H9 (cell line): Measurements from ENCODE around the gene FUT8. TPM values are rescaled to one million over a fixed set of nuclear protein-coding genes. Genes with fewer than 3 reads are reported as not detected.

Experiments
- DNase-seq: peaks from one replicate; pipeline ENCODE4 v3.0.0-alpha.2; 2017
- H2AFZ ChIP-seq: one replicate; pipeline ENCODE4 v1.6.1; 2013; ENCODE audit warnings: mild to moderate bottlenecking, low read length, control low read depth, moderate library complexity
- H2AK5ac ChIP-seq: 2 replicates; pipeline ENCODE4 v1.6.1; 2013; ENCODE audit warnings: low read length, control low read depth, mixed read lengths; ENCODE audit not compliant: insufficient read length
- H2BK120ac ChIP-seq: one replicate; pipeline ENCODE4 v1.6.1; 2013; ENCODE audit warnings: low read depth, mild to moderate bottlenecking, low read length, control low read depth, inconsistent platforms; ENCODE audit not compliant: poor library complexity, severe bottlenecking
- H2BK12ac ChIP-seq: 2 replicates; pipeline ENCODE4 v1.6.1; 2013; ENCODE audit warnings: low read length, control low read depth, mixed read lengths, low read depth; ENCODE audit not compliant: insufficient read length
- H2BK15ac ChIP-seq: 2 replicates; pipeline ENCODE4 v1.6.1; 2013; ENCODE audit warnings: low read depth, low read length, control low read depth
- H2BK20ac ChIP-seq: one replicate; pipeline ENCODE4 v1.6.1; 2013; ENCODE audit warnings: low read depth, mild to moderate bottlenecking, low read length, control low read depth, inconsistent platforms; ENCODE audit not compliant: poor library complexity, severe bottlenecking
- H2BK5ac ChIP-seq: 2 replicates; pipeline ENCODE4 v1.6.1; 2013; ENCODE audit warnings: low read length, control low read depth, mixed read lengths; ENCODE audit not compliant: insufficient read length
- H3K14ac ChIP-seq: 2 replicates; pipeline ENCODE4 v1.6.1; 2013; ENCODE audit warnings: low read length, control low read depth; ENCODE audit not compliant: insufficient read depth
- H3K18ac ChIP-seq: 2 replicates; pipeline ENCODE4 v1.6.1; 2013; ENCODE audit warnings: low read depth, mild to moderate bottlenecking, mixed read lengths, low read length, control low read depth; ENCODE audit not compliant: insufficient read length
- H3K23ac ChIP-seq: 2 replicates; pipeline ENCODE4 v1.6.1; 2013; ENCODE audit warnings: low read length, control low read depth, mixed read lengths, low read depth; ENCODE audit not compliant: insufficient read length
- H3K23me2 ChIP-seq: 2 replicates; pipeline ENCODE4 v1.6.1; 2013; ENCODE audit warnings: low read depth, mild to moderate bottlenecking, mixed read lengths, low read length, control low read depth; ENCODE audit not compliant: insufficient read length, poor library complexity, severe bottlenecking
- H3K27ac ChIP-seq: 2 replicates; pipeline ENCODE4 v1.5.1; 2013; ENCODE audit warnings: low read length, control low read depth, mixed read lengths, low read depth; ENCODE audit not compliant: insufficient read length
- H3K27me3 ChIP-seq: 2 replicates; pipeline ENCODE4 v1.6.1; 2013; ENCODE audit warnings: low read length, control low read depth, inconsistent platforms; ENCODE audit not compliant: insufficient read depth
- H3K4ac ChIP-seq: 2 replicates; pipeline ENCODE4 v1.6.1; 2013; ENCODE audit warnings: low read depth, mild to moderate bottlenecking, control low read depth, inconsistent platforms, low read length, moderate library complexity
- H3K4me1 ChIP-seq: 2 replicates; pipeline ENCODE4 v1.6.1; 2013; ENCODE audit warnings: low read length, control low read depth, inconsistent platforms; ENCODE audit not compliant: insufficient read depth
- H3K4me2 ChIP-seq: 2 replicates; pipeline ENCODE4 v1.6.1; 2013; ENCODE audit warnings: low read length, control low read depth, mixed read lengths; ENCODE audit not compliant: insufficient read length, insufficient read depth
- H3K56ac ChIP-seq: 2 replicates; pipeline ENCODE4 v1.6.1; 2013; ENCODE audit warnings: low read depth, mild to moderate bottlenecking, mixed read lengths, low read length, control low read depth; ENCODE audit not compliant: insufficient read length
- H3K79me1 ChIP-seq: 2 replicates; pipeline ENCODE4 v1.6.1; 2013; ENCODE audit warnings: low read depth, mild to moderate bottlenecking, moderate library complexity, low read length, control low read depth, inconsistent platforms; ENCODE audit not compliant: insufficient read depth, poor library complexity, severe bottlenecking
- H3K79me2 ChIP-seq: 2 replicates; pipeline ENCODE4 v1.6.1; 2013; ENCODE audit warnings: low read length, control low read depth, inconsistent platforms; ENCODE audit not compliant: insufficient read depth
- H3K9ac ChIP-seq: 2 replicates; pipeline ENCODE4 v1.6.1; 2013; ENCODE audit warnings: low read length, control low read depth, mixed read lengths; ENCODE audit not compliant: insufficient read length; ENCODE audit errors: extremely low read depth
- H3K9me3 ChIP-seq: one replicate; pipeline ENCODE4 v1.6.1; 2013; ENCODE audit warnings: low read depth, low read length, inconsistent platforms; ENCODE audit not compliant: control insufficient read depth
- H3T11ph ChIP-seq: one replicate; pipeline ENCODE4 v1.6.1; 2013; ENCODE audit warnings: mild to moderate bottlenecking, low read length, control low read depth, inconsistent platforms
- H4K20me1 ChIP-seq: one replicate; pipeline ENCODE4 v1.6.1; 2013; ENCODE audit not compliant: control insufficient read depth, insufficient read length, insufficient read depth
- H4K5ac ChIP-seq: 2 replicates; pipeline ENCODE4 v1.6.1; 2013; ENCODE audit warnings: low read depth, mild to moderate bottlenecking, mixed read lengths, low read length, control low read depth; ENCODE audit not compliant: insufficient read length
- H4K8ac ChIP-seq: replicated peaks from 2 replicates; pipeline ENCODE4 v1.6.1; 2013; ENCODE audit warnings: low read length, control low read depth, mixed read lengths, low read depth; ENCODE audit not compliant: insufficient read length
- H4K91ac ChIP-seq: 2 replicates; pipeline ENCODE4 v1.6.1; 2013; ENCODE audit warnings: low read depth, mild to moderate bottlenecking, moderate library complexity, mixed read lengths, low read length, control low read depth; ENCODE audit not compliant: insufficient read length
- H3K27ac Mint-ChIP-seq, 3 experiments: 2 replicates in 2 of 3; 3 replicates in 1 of 3; pipeline ENCODE4 v1.8.0; 2020 to 2021; ENCODE audit warnings: mixed read lengths in 3 of 3, mild to moderate bottlenecking in 1 of 3, moderate library complexity in 1 of 3
- H3K27me3 Mint-ChIP-seq: 2 replicates; pipeline ENCODE4 v1.8.0; 2021; ENCODE audit warnings: low read depth, mild to moderate bottlenecking, moderate library complexity, mixed read lengths
- H3K36me3 Mint-ChIP-seq, 3 experiments: 2 replicates in 2 of 3; 3 replicates in 1 of 3; pipeline ENCODE4 v1.8.0; 2020 to 2021; ENCODE audit warnings: low read depth in 3 of 3, mixed read lengths in 3 of 3; ENCODE audit not compliant: insufficient read depth in 1 of 3
- H3K4me1 Mint-ChIP-seq, 2 experiments: 2 replicates each; pipeline ENCODE4 v1.8.0; 2020; ENCODE audit warnings: mixed read lengths in 2 of 2
- H3K4me3 Mint-ChIP-seq, 2 experiments: 2 replicates in 1 of 2; 3 replicates in 1 of 2; pipeline ENCODE4 v1.8.0; 2020 to 2021; ENCODE audit warnings: mild to moderate bottlenecking in 2 of 2, mixed read lengths in 2 of 2, moderate library complexity in 1 of 2
- H3K9me3 Mint-ChIP-seq, 2 experiments: 2 replicates in 1 of 2; 3 replicates in 1 of 2; pipeline ENCODE4 v1.8.0; 2020; ENCODE audit warnings: mild to moderate bottlenecking in 2 of 2, mixed read lengths in 2 of 2, moderate library complexity in 1 of 2
- WGBS: extraction: QIAGEN DNeasy Blood & Tissue Kit; methylation state at CpG from one replicate; pipeline ENCODE4 v1.1.7; 2013; ENCODE audit warnings: missing lambda C conversion rate, low lambda C conversion rate, mixed read lengths; ENCODE audit not compliant: insufficient read length; ENCODE audit errors: extremely low coverage; 5-methylcytosine and 5-hydroxymethylcytosine counted together
- total RNA-seq: library from RNA; stranded (reverse); gene quantifications from 2 replicates; pipeline ENCODE4 v1.2.1, GENCODE V29; 2021
- TF ChIP-seq, protein P1 (sequence below): fragments of 200-600 bp; sonication (generic); conservative IDR thresholded peaks from 3 replicates; pipeline ENCODE4 v1.8.0; 2021; ENCODE audit warnings: antibody characterized with exemption, mild to moderate bottlenecking

Gene FUT8
- total RNA-seq, 1 experiment from 2014 or later = 44.3 TPM

- Histone ChIP-seq H2AK5ac (no peak overlapping the region), H3K4me2 (no peak overlapping the region), H4K91ac (no peak overlapping the region), H3K27ac (no peak overlapping the region), H3K79me1 (no peaks in the 10 kb centered on the region), H2BK12ac (no peak overlapping the region), H3K18ac (no peak overlapping the region), H3K23ac (no peak overlapping the region), H3K14ac (no peak overlapping the region), H2BK120ac (no peak overlapping the region), H2BK5ac (no peak overlapping the region), H4K20me1 (no peaks in the 10 kb centered on the region), H3K23me2 (no peaks in the 10 kb centered on the region), H3K56ac (no peak overlapping the region), H3K79me2 (no peaks in the 10 kb centered on the region), H3K27me3 (no peaks in the 10 kb centered on the region), H4K5ac (no peak overlapping the region), H3K4me1 (no peaks in the 10 kb centered on the region), H3K9me3 (no peaks in the 10 kb centered on the region), H3K4ac (no peak overlapping the region), H2BK20ac (no peak overlapping the region), H2AFZ (no peak overlapping the region), H2BK15ac (no peak overlapping the region), H3T11ph (no peak overlapping the region), H3K9ac (no peak overlapping the region), H4K8ac (no peak overlapping the region)
- TF ChIP-seq, protein P1, sequence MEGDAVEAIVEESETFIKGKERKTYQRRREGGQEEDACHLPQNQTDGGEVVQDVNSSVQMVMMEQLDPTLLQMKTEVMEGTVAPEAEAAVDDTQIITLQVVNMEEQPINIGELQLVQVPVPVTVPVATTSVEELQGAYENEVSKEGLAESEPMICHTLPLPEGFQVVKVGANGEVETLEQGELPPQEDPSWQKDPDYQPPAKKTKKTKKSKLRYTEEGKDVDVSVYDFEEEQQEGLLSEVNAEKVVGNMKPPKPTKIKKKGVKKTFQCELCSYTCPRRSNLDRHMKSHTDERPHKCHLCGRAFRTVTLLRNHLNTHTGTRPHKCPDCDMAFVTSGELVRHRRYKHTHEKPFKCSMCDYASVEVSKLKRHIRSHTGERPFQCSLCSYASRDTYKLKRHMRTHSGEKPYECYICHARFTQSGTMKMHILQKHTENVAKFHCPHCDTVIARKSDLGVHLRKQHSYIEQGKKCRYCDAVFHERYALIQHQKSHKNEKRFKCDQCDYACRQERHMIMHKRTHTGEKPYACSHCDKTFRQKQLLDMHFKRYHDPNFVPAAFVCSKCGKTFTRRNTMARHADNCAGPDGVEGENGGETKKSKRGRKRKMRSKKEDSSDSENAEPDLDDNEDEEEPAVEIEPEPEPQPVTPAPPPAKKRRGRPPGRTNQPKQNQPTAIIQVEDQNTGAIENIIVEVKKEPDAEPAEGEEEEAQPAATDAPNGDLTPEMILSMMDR = no peak
- Mint-ChIP-seq H3K9me3 (peaks cover 31 to 36% of the 10 kb centered on the region in 2 experiments), H3K4me3 (no peak overlapping the region), H3K27me3 (no peaks in the 10 kb centered on the region; the same call in 1 of the 2 replicates), H3K27ac (no peak overlapping the region), H3K4me1 (no peaks in the 10 kb centered on the region), H3K36me3 (peaks cover 34 to 48% (median 43%) of the 10 kb centered on the region in 3 experiments)
- no CpG with 5 or more reads among the region's 3 CpGs for WGBS
- DNase-seq = no peak
These were observed 310.8 kb downstream of the FUT8 start for GRCh38 chr14:65723348-65723747.
